ENCODE data around the gene CDK12. TPM values are rescaled to one million over a fixed set of nuclear protein-coding genes. Genes with fewer than 3 reads are reported as not detected.

The CDK12 gene
- total and polyA plus RNA-seq, 9 of the 15 experiments (the other 6 are each of a cell fraction or from before 2014, with no cell fraction given) = 3.4 to 65.6 (median 36.8) TPM

- TF ChIP-seq ZNF232 (CRISPR knock-in tag; IDR thresholded peaks at IDR 0.05) = no peak
- no peak for TF ChIP-seq FOXA1 (IDR thresholded peaks at IDR 0.05; ENCODE audit: borderline replicate concordance)
- no peak for TF ChIP-seq ZNF431 (CRISPR knock-in tag; IDR thresholded peaks at IDR 0.05)
- no peak for TF ChIP-seq HDAC2 (IDR thresholded peaks at IDR 0.05)
- no peak for TF ChIP-seq IFI16 (CRISPR knock-in tag; IDR thresholded peaks at IDR 0.05)
- TF ChIP-seq, protein P1, sequence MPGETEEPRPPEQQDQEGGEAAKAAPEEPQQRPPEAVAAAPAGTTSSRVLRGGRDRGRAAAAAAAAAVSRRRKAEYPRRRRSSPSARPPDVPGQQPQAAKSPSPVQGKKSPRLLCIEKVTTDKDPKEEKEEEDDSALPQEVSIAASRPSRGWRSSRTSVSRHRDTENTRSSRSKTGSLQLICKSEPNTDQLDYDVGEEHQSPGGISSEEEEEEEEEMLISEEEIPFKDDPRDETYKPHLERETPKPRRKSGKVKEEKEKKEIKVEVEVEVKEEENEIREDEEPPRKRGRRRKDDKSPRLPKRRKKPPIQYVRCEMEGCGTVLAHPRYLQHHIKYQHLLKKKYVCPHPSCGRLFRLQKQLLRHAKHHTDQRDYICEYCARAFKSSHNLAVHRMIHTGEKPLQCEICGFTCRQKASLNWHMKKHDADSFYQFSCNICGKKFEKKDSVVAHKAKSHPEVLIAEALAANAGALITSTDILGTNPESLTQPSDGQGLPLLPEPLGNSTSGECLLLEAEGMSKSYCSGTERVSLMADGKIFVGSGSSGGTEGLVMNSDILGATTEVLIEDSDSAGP (CRISPR knock-in tag; IDR thresholded peaks at IDR 0.05) = no peak
- TF ChIP-seq ZNF121 (CRISPR knock-in tag; conservative IDR thresholded peaks at IDR 0.05) = peak; percentile 61
- TF ChIP-seq TAF15 (IDR thresholded peaks at IDR 0.05; ENCODE audit: low read depth, low read length) = no peak
- peak; percentile 47 for TF ChIP-seq RBM25 (IDR thresholded peaks at IDR 0.05; ENCODE audit: low read depth, low read length, severe bottlenecking)
These were observed 52.6 kb downstream of the CDK12 start (continued) for GRCh38 chr17:39513915-39514314.

DNA sequence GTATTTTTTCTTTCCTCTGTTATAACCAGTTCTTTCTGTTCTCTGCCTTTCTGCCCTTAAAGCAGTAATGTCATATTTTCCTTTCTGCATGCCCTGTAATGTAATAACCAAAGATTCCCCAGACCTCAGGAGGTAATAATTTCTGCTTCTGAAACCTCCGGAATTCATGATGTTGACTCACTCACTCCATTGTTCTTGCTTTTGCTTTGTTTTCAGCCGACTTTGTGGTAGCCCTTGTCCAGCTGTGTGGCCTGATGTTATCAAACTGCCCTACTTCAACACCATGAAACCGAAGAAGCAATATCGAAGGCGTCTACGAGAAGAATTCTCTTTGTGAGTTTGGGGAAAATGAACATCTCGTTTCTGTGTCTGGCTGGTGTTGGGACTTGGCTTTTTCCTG is 55.9 kb downstream of the CDK12 start:
- Histone ChIP-seq H3K79me2 (ENCODE audit: control insufficient read depth, insufficient read depth, low read length) (no peaks in the 10 kb centered on the region), H3K9ac (ENCODE audit: insufficient read depth in 1 of 2, low read depth in 2 of 2, low read length in 2 of 2) (no peak overlapping the region), H3K4me2 (ENCODE audit: insufficient read depth, low read length) (no peak overlapping the region), H3K9me3 (replicated peaks; ENCODE audit: control insufficient read depth, insufficient read depth, low read depth, low read length) (no peaks in the 10 kb centered on the region), H3K4me1 (replicated peaks in 1 of 2; ENCODE audit: control insufficient read depth in 2 of 2, insufficient read depth in 2 of 2, low read length in 2 of 2) (no peaks in the 10 kb centered on the region), H3K36me3 (ENCODE audit: control insufficient read depth, insufficient read depth, low read length) (peaks cover 95% of the 10 kb centered on the region), H4K20me1 (replicated peaks; ENCODE audit: control insufficient read depth, insufficient read depth, low read length) (0 out of 2 replicates have a peak, but pooled peaks cover 5% of the 10 kb centered on the region), H3K27me3 (ENCODE audit: control insufficient read depth in 2 of 2, insufficient read depth in 2 of 2, low read length in 2 of 2) (no peaks in the 10 kb centered on the region), H3K9me1 (ENCODE audit: control insufficient read depth, insufficient read depth, low read length) (no peaks in the 10 kb centered on the region), H3K4me3 (no peak overlapping the region), H2AFZ (ENCODE audit: low read depth, low read length) (no peak overlapping the region), H3K27ac (ENCODE audit: extremely low read depth, low read depth, low read length) (no peak overlapping the region)
- TF ChIP-seq, protein P2, sequence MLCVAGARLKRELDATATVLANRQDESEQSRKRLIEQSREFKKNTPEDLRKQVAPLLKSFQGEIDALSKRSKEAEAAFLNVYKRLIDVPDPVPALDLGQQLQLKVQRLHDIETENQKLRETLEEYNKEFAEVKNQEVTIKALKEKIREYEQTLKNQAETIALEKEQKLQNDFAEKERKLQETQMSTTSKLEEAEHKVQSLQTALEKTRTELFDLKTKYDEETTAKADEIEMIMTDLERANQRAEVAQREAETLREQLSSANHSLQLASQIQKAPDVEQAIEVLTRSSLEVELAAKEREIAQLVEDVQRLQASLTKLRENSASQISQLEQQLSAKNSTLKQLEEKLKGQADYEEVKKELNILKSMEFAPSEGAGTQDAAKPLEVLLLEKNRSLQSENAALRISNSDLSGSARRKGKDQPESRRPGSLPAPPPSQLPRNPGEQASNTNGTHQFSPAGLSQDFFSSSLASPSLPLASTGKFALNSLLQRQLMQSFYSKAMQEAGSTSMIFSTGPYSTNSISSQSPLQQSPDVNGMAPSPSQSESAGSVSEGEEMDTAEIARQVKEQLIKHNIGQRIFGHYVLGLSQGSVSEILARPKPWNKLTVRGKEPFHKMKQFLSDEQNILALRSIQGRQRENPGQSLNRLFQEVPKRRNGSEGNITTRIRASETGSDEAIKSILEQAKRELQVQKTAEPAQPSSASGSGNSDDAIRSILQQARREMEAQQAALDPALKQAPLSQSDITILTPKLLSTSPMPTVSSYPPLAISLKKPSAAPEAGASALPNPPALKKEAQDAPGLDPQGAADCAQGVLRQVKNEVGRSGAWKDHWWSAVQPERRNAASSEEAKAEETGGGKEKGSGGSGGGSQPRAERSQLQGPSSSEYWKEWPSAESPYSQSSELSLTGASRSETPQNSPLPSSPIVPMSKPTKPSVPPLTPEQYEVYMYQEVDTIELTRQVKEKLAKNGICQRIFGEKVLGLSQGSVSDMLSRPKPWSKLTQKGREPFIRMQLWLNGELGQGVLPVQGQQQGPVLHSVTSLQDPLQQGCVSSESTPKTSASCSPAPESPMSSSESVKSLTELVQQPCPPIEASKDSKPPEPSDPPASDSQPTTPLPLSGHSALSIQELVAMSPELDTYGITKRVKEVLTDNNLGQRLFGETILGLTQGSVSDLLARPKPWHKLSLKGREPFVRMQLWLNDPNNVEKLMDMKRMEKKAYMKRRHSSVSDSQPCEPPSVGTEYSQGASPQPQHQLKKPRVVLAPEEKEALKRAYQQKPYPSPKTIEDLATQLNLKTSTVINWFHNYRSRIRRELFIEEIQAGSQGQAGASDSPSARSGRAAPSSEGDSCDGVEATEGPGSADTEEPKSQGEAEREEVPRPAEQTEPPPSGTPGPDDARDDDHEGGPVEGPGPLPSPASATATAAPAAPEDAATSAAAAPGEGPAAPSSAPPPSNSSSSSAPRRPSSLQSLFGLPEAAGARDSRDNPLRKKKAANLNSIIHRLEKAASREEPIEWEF (CRISPR knock-in tag; IDR thresholded peaks at IDR 0.05) = no peak
- TF ChIP-seq CHCHD3 (CRISPR knock-in tag; IDR thresholded peaks at IDR 0.05) = no peak
- intact Hi-C loops (cut with micrococcal nuclease) (no loop called here), in situ Hi-C loops (cut with MboI) (no loop called here)
- ChIA-PET CTCF (ENCODE audit: low intra/inter-chr PET ratio) (no interaction called here), POLR2A (no interaction called here)
- no TSS peak for BruUV-seq (replicated peaks)
- DNase-seq (ENCODE audit: extremely low read depth in 1 of 4, low spot score in 3 of 4) = no peak
- no peak for FAIRE-seq
- no peak for ATAC-seq
- 85% methylated on average over 7 of the region's 7 CpGs for WGBS (ENCODE audit: insufficient coverage, low coverage, missing lambda C conversion rate)

Data from K562 (cell line).